K562 (cell line): ENCODE results near the gene METTL21C. TPM values are rescaled to one million over a fixed set of nuclear protein-coding genes. Genes with fewer than 3 reads are reported as not detected.

Source experiments
- ATAC-seq: fragments of 200-7000 bp; cut with Tn5 transposase; 3 replicates; pipeline ENCODE4 v1.9.1; 2020; ENCODE audit warnings: moderate library complexity
- BruUV-seq: library from RNA; stranded (reverse); fragments of 400-500 nt; replicated peaks from 2 replicates; lab custom pipeline; 2021; lab: Mats Ljungman, UMichigan
- CTCF ChIA-PET: fragments of 300-600 bp; formaldehyde crosslinking; extraction: SDS; loops from one replicate; lab custom pipeline; 2021; ENCODE audit warnings: low intra/inter-chr PET ratio; lab: Yijun Ruan, JAX
- POLR2A ChIA-PET: fragments of 300-600, 350-650 bp; sonication (Branson Sonifier 250); formaldehyde crosslinking; extraction: SDS; loops from one replicate; lab custom pipeline; 2021; ENCODE audit warnings: antibody characterized with exemption, inconsistent platforms; lab: Yijun Ruan, JAX
- DNase-seq, 4 experiments: peaks; one replicate each; pipeline versions ENCODE4 v3.0.0 to v3.0.0-alpha.2; 2011 to 2018; ENCODE audit warnings: low spot score in 3 of 4, mixed read lengths in 3 of 4; ENCODE audit errors: extremely low read depth in 1 of 4
- FAIRE-seq: peaks from 2 replicates; lab custom pipeline; 2011; peaks lifted over from hg19 to GRCh38; lab: Jason Lieb, UNC
- H2AFZ ChIP-seq: 2 replicates; pipeline ENCODE4 v1.6.0; 2011; ENCODE audit warnings: low read depth, low read length, control low read depth, inconsistent platforms
- H3K27ac ChIP-seq: fragments of 200-600 bp; 3 replicates; pipeline ENCODE4 v1.8.0; 2011; ENCODE audit warnings: low read depth, mild to moderate bottlenecking, control low read depth, inconsistent platforms, low read length, moderate library complexity, mixed read lengths; ENCODE audit errors: extremely low read depth
- H3K27me3 ChIP-seq, 2 experiments: fragments of 300-600 bp in 1 of 2; 2 replicates in 1 of 2; 3 replicates in 1 of 2; pipeline versions ENCODE4 v1.6.0 to v1.8.0; 2011; ENCODE audit warnings: inconsistent platforms in 2 of 2, low read length in 2 of 2, mild to moderate bottlenecking in 1 of 2, mixed read lengths in 1 of 2, moderate library complexity in 1 of 2; ENCODE audit not compliant: control insufficient read depth in 2 of 2, insufficient read depth in 2 of 2
- H3K36me3 ChIP-seq: fragments of 300-600 bp; 3 replicates; pipeline ENCODE4 v1.8.0; 2011; ENCODE audit warnings: mild to moderate bottlenecking, low read length, inconsistent platforms; ENCODE audit not compliant: control insufficient read depth, insufficient read depth
- H3K4me1 ChIP-seq, 2 experiments: fragments of 200-600 bp in 1 of 2; replicated peaks in 1 of 2; 2 replicates in 1 of 2; 3 replicates in 1 of 2; pipeline versions ENCODE4 v1.5.1 to v1.8.0; 2011; ENCODE audit warnings: inconsistent platforms in 2 of 2, low read length in 2 of 2, mild to moderate bottlenecking in 1 of 2, mixed read lengths in 1 of 2, moderate library complexity in 1 of 2; ENCODE audit not compliant: control insufficient read depth in 2 of 2, insufficient read depth in 2 of 2
- H3K4me2 ChIP-seq: 2 replicates; pipeline ENCODE4 v1.6.1; 2011; ENCODE audit warnings: low read length, control low read depth, inconsistent platforms, mixed read lengths; ENCODE audit not compliant: insufficient read depth
- H3K4me3 ChIP-seq: fragments of 200-600 bp; sonication (generic), shearing (Covaris generic); 2 replicates; pipeline ENCODE4 v1.5.1; 2016; ENCODE audit warnings: control low read depth, inconsistent platforms
- H3K79me2 ChIP-seq: fragments of 200-600 bp; 3 replicates; pipeline ENCODE4 v1.8.0; 2011; ENCODE audit warnings: low read length, inconsistent platforms; ENCODE audit not compliant: control insufficient read depth, insufficient read depth
- H3K9ac ChIP-seq, 2 experiments: 2 replicates each; pipeline versions ENCODE4 v1.6.0 to v1.6.1; 2011; ENCODE audit warnings: low read depth in 2 of 2, low read length in 2 of 2, control low read depth in 1 of 2, inconsistent platforms in 1 of 2, mild to moderate bottlenecking in 1 of 2, mixed read lengths in 1 of 2; ENCODE audit not compliant: insufficient read depth in 1 of 2
- H3K9me1 ChIP-seq: one replicate; pipeline ENCODE4 v1.6.0; 2011; ENCODE audit warnings: inconsistent platforms, mild to moderate bottlenecking, low read length, moderate library complexity; ENCODE audit not compliant: control insufficient read depth, insufficient read depth
- H3K9me3 ChIP-seq: replicated peaks from 2 replicates; pipeline ENCODE4 v1.5.1; 2011; ENCODE audit warnings: low read depth, low read length, inconsistent platforms; ENCODE audit not compliant: control insufficient read depth, insufficient read depth
- H4K20me1 ChIP-seq: replicated peaks from 2 replicates; pipeline ENCODE4 v1.6.1; 2011; ENCODE audit warnings: low read length, inconsistent platforms, mixed read lengths; ENCODE audit not compliant: control insufficient read depth, insufficient read depth
- AFF4 ChIP-seq: sonication (generic); formaldehyde crosslinking; IDR thresholded peaks from 2 replicates; pipeline ENCODE4 v1.8.0; 2023; ENCODE audit warnings: mild to moderate bottlenecking, missing genetic modification reagents
- CCNT2 ChIP-seq: IDR thresholded peaks from 2 replicates; pipeline ENCODE4 v1.6.1; 2011; ENCODE audit warnings: borderline replicate concordance, low read depth, mild to moderate bottlenecking, moderate library complexity, mixed read lengths, low read length; ENCODE audit not compliant: insufficient read length; ENCODE audit errors: extremely low read depth
- CTCF ChIP-seq, 3 experiments: IDR thresholded peaks in 2 of 3; conservative IDR thresholded peaks in 1 of 3; 2 replicates each; pipeline ENCODE4 v1.5.1; 2011 to 2012; ENCODE audit warnings: low read length in 3 of 3, mild to moderate bottlenecking in 3 of 3, control low read depth in 2 of 3, improper control_type of control experiment in 1 of 3, inconsistent platforms in 1 of 3, low read depth in 1 of 3, mixed read lengths in 1 of 3, moderate library complexity in 1 of 3; ENCODE audit not compliant: insufficient read depth in 2 of 3
- NCOA4 ChIP-seq: fragments of 450-650 bp; IDR thresholded peaks from 2 replicates; pipeline ENCODE4 v1.6.1; 2018; ENCODE audit warnings: mild to moderate bottlenecking; ENCODE audit not compliant: partially characterized antibody
- RAD21 ChIP-seq, 2 experiments: fragments of 250-450 bp in 1 of 2; fragments of 450-650 bp in 1 of 2; sonication (Bioruptor Pico) in 1 of 2; formaldehyde crosslinking in 1 of 2; IDR thresholded peaks in 1 of 2; conservative IDR thresholded peaks in 1 of 2; 2 replicates each; pipeline versions ENCODE4 v1.4.0 to v1.8.0; 2020 to 2022; ENCODE audit warnings: mild to moderate bottlenecking in 2 of 2, moderate library complexity in 1 of 2
- SOX6 ChIP-seq: fragments of 450-650 bp; IDR thresholded peaks from 2 replicates; pipeline ENCODE4 v1.6.1; 2014; ENCODE audit warnings: mild to moderate bottlenecking
- ZBTB11 ChIP-seq, 3 experiments: fragments of 200-800 bp in 1 of 3; fragments of 250-450 bp in 1 of 3; fragments of 450-650 bp in 1 of 3; sonication (Bioruptor Pico) in 1 of 3; sonication (Bioruptor generic) in 1 of 3; formaldehyde crosslinking in 1 of 3; IDR thresholded peaks; 2 replicates each; pipeline versions ENCODE4 v1.6.1 to v1.8.0; 2016 to 2022; ENCODE audit warnings: mild to moderate bottlenecking in 2 of 3, missing genetic modification characterization in 2 of 3, missing compliant biosample characterization in 1 of 3, moderate library complexity in 1 of 3
- ZNF347 ChIP-seq: fragments of 450-650 bp; formaldehyde crosslinking; IDR thresholded peaks from 2 replicates; pipeline ENCODE4 v1.4.0; 2020; ENCODE audit warnings: low read depth, mild to moderate bottlenecking, moderate library complexity
- ZNF354B ChIP-seq: fragments of 250-450 bp; sonication (Bioruptor Pico); IDR thresholded peaks from 2 replicates; pipeline ENCODE4 v1.4.0; 2020
- ZNF445 ChIP-seq: fragments of 250-450 bp; sonication (Bioruptor Pico); IDR thresholded peaks from 2 replicates; pipeline ENCODE4 v1.4.0; 2020; ENCODE audit warnings: low read depth, mild to moderate bottlenecking, moderate library complexity
- WGBS: fragments of 100-300 bp; shearing (Covaris generic); methylation state at CpG from one replicate; pipeline ENCODE4 v1.1.6; 2016; ENCODE audit warnings: low coverage, mixed read lengths; ENCODE audit not compliant: insufficient coverage; ENCODE audit errors: missing lambda C conversion rate; 5-methylcytosine and 5-hydroxymethylcytosine counted together
- in situ Hi-C: fragments of 300-500 bp; cut with MboI; formaldehyde crosslinking; loops from 4 replicates; pipeline ENCODE4 v1.15.0; 2018; ENCODE audit warnings: inconsistent platforms, mixed read lengths
- intact Hi-C: fragments of 100-400 bp; cut with micrococcal nuclease; formaldehyde crosslinking; loops from 2 replicates; pipeline ENCODE4 v1.14.2; 2022
- polyA plus RNA-seq, 8 experiments: library from polyadenylated mRNA; depleted of rRNA in 4 of 8; stranded (reverse) in 5 of 8; unstranded in 3 of 8; fragments of >200 nt; fragmentation: Nextera tagmentation in 2 of 8; fragmentation: Illumina TruSeq in 1 of 8; extraction: Ambion mirVana in 2 of 8; extraction: Trizol in 1 of 8; gene quantifications; 2 replicates each; pipeline versions ENCODE4 v1.2.1 to v1.2.3, GENCODE V29; 2011 to 2014; ENCODE audit warnings: inconsistent platforms in 1 of 8, missing spikeins in 1 of 8
- total RNA-seq, 7 experiments: library from RNA; depleted of rRNA in 6 of 7; stranded (reverse); fragments of >200 nt in 6 of 7; fragmentation: Illumina TruSeq in 2 of 7; extraction: Trizol in 2 of 7; gene quantifications; 2 replicates each; pipeline versions ENCODE4 v1.2.1 to v1.2.3, GENCODE V29; 2011 to 2021; ENCODE audit warnings: low replicate concordance in 1 of 7

Gene METTL21C
- total and polyA plus RNA-seq, 9 of the 15 experiments (the other 6 are each of a cell fraction or from before 2014, with no cell fraction given) = not detected

- peak in 1 of 4 experiments; percentile 8 for DNase-seq
- H3K79me2 ChIP-seq = no peaks in the 10 kb centered on the region
- H3K9me3 ChIP-seq = no peaks in the 10 kb centered on the region
- TF ChIP-seq ZNF445 (CRISPR knock-in tag) (no peak), ZNF347 (CRISPR knock-in tag) (no peak), CTCF (IDR thresholded peaks at IDR 0.05 in 2 of 3, conservative IDR thresholded peaks at IDR 0.05 in 1 of 3; ENCODE audit: insufficient read depth in 2 of 3, low read depth in 1 of 3, low read length in 3 of 3) (peak in 1 of 3 experiments; percentile 19; a peak in 1 of 6 replicates), ZBTB11 (CRISPR knock-in tag; IDR thresholded peaks at IDR 0.05) (no peak), RAD21 (CRISPR knock-in tag; conservative IDR thresholded peaks at IDR 0.05 in 1 of 2, IDR thresholded peaks at IDR 0.05 in 1 of 2) (peak; percentile 11 to 32; a peak in 1 of 4 replicates), NCOA4 (no peak), CCNT2 (no peak), SOX6 (no peak), ZNF354B (no peak), AFF4 (CRISPR knock-in tag) (no peak)
- H3K9me1 ChIP-seq = no peaks in the 10 kb centered on the region
- H3K4me3 ChIP-seq = no peak overlapping the region
- ChIA-PET POLR2A (no interaction called here), CTCF (interaction anchor here (2.8 kb wide), 1 partner anchor 146 kb away, joined by 10 read pairs; no protein-coding TSS in a partner anchor)
- no peaks in the 10 kb centered on the region for H4K20me1 ChIP-seq
- peak; percentile 66; the same call in 2 of the 3 replicates for ATAC-seq
- H2AFZ ChIP-seq = no peak overlapping the region
- in situ Hi-C loops = no loop called here
- peak; percentile 23 for FAIRE-seq
- no peaks in the 10 kb centered on the region for H3K27me3 ChIP-seq
- 6% methylated on average over 2 of the region's 2 CpGs for WGBS
- intact Hi-C loops = loop anchor here (2.0 kb wide), 1 partner anchor 42 kb away; no protein-coding TSS in a partner anchor
- no peak overlapping the region for H3K27ac ChIP-seq
- no peaks in the 10 kb centered on the region for H3K4me1 ChIP-seq
- H3K9ac ChIP-seq = no peak overlapping the region
- BruUV-seq = no TSS peak
- H3K4me2 ChIP-seq = no peak overlapping the region
- H3K36me3 ChIP-seq = no peaks in the 10 kb centered on the region
Measured at GRCh38 chr13:102726430-102726829, 31.6 kb upstream of the METTL21C start.
